GM12878 (cell line): ENCODE measurements around the gene AZU1.

Source experiments
- NFIC ChIP-seq: IDR thresholded peaks from 2 replicates; pipeline ENCODE4 v1.6.1; 2012; ENCODE audit warnings: low read depth, mild to moderate bottlenecking, inconsistent platforms, low read length, moderate library complexity
- TF ChIP-seq, protein P1 (sequence below): fragments of 450-650 bp; IDR thresholded peaks from 2 replicates; pipeline ENCODE4 v1.6.1; 2017; ENCODE audit warnings: mild to moderate bottlenecking, low read depth, inconsistent platforms; ENCODE audit not compliant: poor library complexity, severe bottlenecking
- TF ChIP-seq, protein P2 (sequence below): IDR thresholded peaks from 2 replicates; pipeline ENCODE4 v1.6.1; 2011; ENCODE audit warnings: low read depth, low read length, improper control_type of control experiment, borderline replicate concordance

GRCh38 chr19:791567-792305, 35.9 kb upstream of the AZU1 start:
- no peak for TF ChIP-seq NFIC
- TF ChIP-seq, protein P1, sequence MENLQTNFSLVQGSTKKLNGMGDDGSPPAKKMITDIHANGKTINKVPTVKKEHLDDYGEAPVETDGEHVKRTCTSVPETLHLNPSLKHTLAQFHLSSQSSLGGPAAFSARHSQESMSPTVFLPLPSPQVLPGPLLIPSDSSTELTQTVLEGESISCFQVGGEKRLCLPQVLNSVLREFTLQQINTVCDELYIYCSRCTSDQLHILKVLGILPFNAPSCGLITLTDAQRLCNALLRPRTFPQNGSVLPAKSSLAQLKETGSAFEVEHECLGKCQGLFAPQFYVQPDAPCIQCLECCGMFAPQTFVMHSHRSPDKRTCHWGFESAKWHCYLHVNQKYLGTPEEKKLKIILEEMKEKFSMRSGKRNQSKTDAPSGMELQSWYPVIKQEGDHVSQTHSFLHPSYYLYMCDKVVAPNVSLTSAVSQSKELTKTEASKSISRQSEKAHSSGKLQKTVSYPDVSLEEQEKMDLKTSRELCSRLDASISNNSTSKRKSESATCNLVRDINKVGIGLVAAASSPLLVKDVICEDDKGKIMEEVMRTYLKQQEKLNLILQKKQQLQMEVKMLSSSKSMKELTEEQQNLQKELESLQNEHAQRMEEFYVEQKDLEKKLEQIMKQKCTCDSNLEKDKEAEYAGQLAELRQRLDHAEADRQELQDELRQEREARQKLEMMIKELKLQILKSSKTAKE, result no peak
- TF ChIP-seq, protein P2, sequence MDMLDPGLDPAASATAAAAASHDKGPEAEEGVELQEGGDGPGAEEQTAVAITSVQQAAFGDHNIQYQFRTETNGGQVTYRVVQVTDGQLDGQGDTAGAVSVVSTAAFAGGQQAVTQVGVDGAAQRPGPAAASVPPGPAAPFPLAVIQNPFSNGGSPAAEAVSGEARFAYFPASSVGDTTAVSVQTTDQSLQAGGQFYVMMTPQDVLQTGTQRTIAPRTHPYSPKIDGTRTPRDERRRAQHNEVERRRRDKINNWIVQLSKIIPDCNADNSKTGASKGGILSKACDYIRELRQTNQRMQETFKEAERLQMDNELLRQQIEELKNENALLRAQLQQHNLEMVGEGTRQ, result no peak
